Lower lobe of right lung (tissue), 2 donors: Measurements from ENCODE around the gene TLK2. TPM values are rescaled to one million over a fixed set of nuclear protein-coding genes. Genes with fewer than 3 reads are reported as not detected.
"Not testable (repeated sequence)": the region's sequence is repeated elsewhere in the genome, so short reads cannot be mapped to it uniquely, and the experiment has no call there.

ENCODE experiments used
- ATAC-seq, 2 donors: fragments of 200-7000 bp; cut with Tn5 transposase; one replicate each; pipeline ENCODE4 v1.9.1; 2020 to 2022; ENCODE audit warnings: mild to moderate bottlenecking in 2 of 2, moderate library complexity in 2 of 2
- DNase-seq: peaks from one replicate; pipeline ENCODE4 v3.0.0-alpha.2; 2020
- H3K27ac ChIP-seq: fragments of 200-600 bp; one replicate; pipeline ENCODE4 v1.8.0; 2022
- H3K27me3 ChIP-seq: fragments of 200-600 bp; one replicate; pipeline ENCODE4 v1.8.0; 2022; ENCODE audit warnings: low read depth
- H3K36me3 ChIP-seq: fragments of 200-600 bp; one replicate; pipeline ENCODE4 v1.8.0; 2022; ENCODE audit warnings: mild to moderate bottlenecking
- H3K4me1 ChIP-seq: fragments of 200-600 bp; one replicate; pipeline ENCODE4 v1.8.0; 2022
- H3K4me3 ChIP-seq: fragments of 200-600 bp; one replicate; pipeline ENCODE4 v1.8.0; 2022; ENCODE audit warnings: mild to moderate bottlenecking
- H3K9me3 ChIP-seq: fragments of 200-600 bp; one replicate; pipeline ENCODE4 v1.8.0; 2022
- intact Hi-C: fragments of 100-400 bp; cut with DNase I; formaldehyde crosslinking; loops from one replicate; pipeline ENCODE4 v1.11.0; 2022
- total RNA-seq: library from RNA; stranded (reverse); fragmentation: NEBNext Ultra II Directional; extraction: Animal tissue kit (Norgen Biotek cat#: 25700); gene quantifications from one replicate; pipeline ENCODE4 v1.2.1, GENCODE V29; 2021
- donor health status: DM: no; HTN: yes; CAD: no; lungs with severe emphysema.

TLK2 gene
- total RNA-seq, 1 donor from 2014 or later: 41.5 TPM

- H3K27me3 ChIP-seq, DNase-seq, H3K4me3 ChIP-seq, intact Hi-C loops, H3K27ac ChIP-seq, ATAC-seq, H3K9me3 ChIP-seq: not testable (repeated sequence)
- Histone ChIP-seq H3K4me1 (peaks cover 48% of the 10 kb centered on the region), H3K36me3 (peaks cover 32% of the 10 kb centered on the region)
These were observed 3.9 kb downstream of the TLK2 start for GRCh38 chr17:62482553-62482952.

GRCh38 chr17:62490990-62491389 lies 12.4 kb downstream of the TLK2 start:
- H3K27ac ChIP-seq, H3K4me1 ChIP-seq, intact Hi-C loops, H3K36me3 ChIP-seq, H3K9me3 ChIP-seq, ATAC-seq, H3K4me3 ChIP-seq, DNase-seq, H3K27me3 ChIP-seq: not testable (repeated sequence)

GRCh38 chr17:62493049-62493655 lies 14.5 kb downstream of the TLK2 start:
- ATAC-seq, H3K36me3 ChIP-seq, H3K27me3 ChIP-seq, H3K4me3 ChIP-seq, DNase-seq, H3K9me3 ChIP-seq, H3K27ac ChIP-seq, H3K4me1 ChIP-seq, intact Hi-C loops: not testable (repeated sequence)

GRCh38 chr17:62494073-62494472 lies 15.4 kb downstream of the TLK2 start:
- H3K4me1 ChIP-seq, H3K4me3 ChIP-seq, H3K9me3 ChIP-seq, DNase-seq, H3K27me3 ChIP-seq, H3K27ac ChIP-seq, H3K36me3 ChIP-seq, intact Hi-C loops, ATAC-seq: not testable (repeated sequence)

- H3K4me1 ChIP-seq, H3K36me3 ChIP-seq, H3K4me3 ChIP-seq, ATAC-seq, DNase-seq, intact Hi-C loops, H3K27ac ChIP-seq, H3K27me3 ChIP-seq, H3K9me3 ChIP-seq: not testable (repeated sequence)
These were observed 17.7 kb downstream of the TLK2 start for GRCh38 chr17:62496344-62496743.

- DNase-seq, H3K27ac ChIP-seq, H3K9me3 ChIP-seq, H3K4me1 ChIP-seq, H3K4me3 ChIP-seq, intact Hi-C loops, H3K27me3 ChIP-seq, H3K36me3 ChIP-seq, ATAC-seq: not testable (repeated sequence)
These were observed 20.2 kb downstream of the TLK2 start for GRCh38 chr17:62498796-62499195.

GRCh38 chr17:62500463-62500862 lies 21.8 kb downstream of the TLK2 start:
- H3K4me1 ChIP-seq, H3K9me3 ChIP-seq, DNase-seq, ATAC-seq, H3K4me3 ChIP-seq, intact Hi-C loops, H3K27ac ChIP-seq, H3K36me3 ChIP-seq, H3K27me3 ChIP-seq: not testable (repeated sequence)

- H3K4me3 ChIP-seq, H3K9me3 ChIP-seq, H3K27ac ChIP-seq, H3K36me3 ChIP-seq, H3K27me3 ChIP-seq, DNase-seq, intact Hi-C loops: not testable (repeated sequence)
- ATAC-seq: peak; percentile 30 to 54
- H3K4me1 ChIP-seq: peaks cover 11% of the 10 kb centered on the region
These were observed 26.2 kb downstream of the TLK2 start for GRCh38 chr17:62504857-62505256.

GRCh38 chr17:62507191-62507836 lies 28.7 kb downstream of the TLK2 start:
- H3K9me3 ChIP-seq, H3K27ac ChIP-seq, DNase-seq, H3K27me3 ChIP-seq, ATAC-seq, H3K4me3 ChIP-seq, H3K36me3 ChIP-seq, intact Hi-C loops: not testable (repeated sequence)
- peaks cover 21% of the 10 kb centered on the region for H3K4me1 ChIP-seq

- ATAC-seq, H3K27ac ChIP-seq, H3K9me3 ChIP-seq, H3K36me3 ChIP-seq, H3K27me3 ChIP-seq, DNase-seq, intact Hi-C loops, H3K4me3 ChIP-seq: not testable (repeated sequence)
- peaks cover 21% of the 10 kb centered on the region for H3K4me1 ChIP-seq
These were observed 31.7 kb downstream of the TLK2 start for GRCh38 chr17:62510247-62510819.

- H3K36me3 ChIP-seq, intact Hi-C loops, H3K4me3 ChIP-seq, DNase-seq, H3K27me3 ChIP-seq, H3K9me3 ChIP-seq, H3K27ac ChIP-seq: not testable (repeated sequence)
- peaks cover 21% of the 10 kb centered on the region for H3K4me1 ChIP-seq
- peak; percentile 31 to 59 for ATAC-seq
These were observed 32.4 kb downstream of the TLK2 start for GRCh38 chr17:62511014-62511413.

- H3K36me3 ChIP-seq, ATAC-seq, intact Hi-C loops, DNase-seq, H3K9me3 ChIP-seq, H3K27ac ChIP-seq, H3K4me3 ChIP-seq, H3K4me1 ChIP-seq, H3K27me3 ChIP-seq: not testable (repeated sequence)
These were observed 37.8 kb downstream of the TLK2 start for GRCh38 chr17:62516376-62516775.

GRCh38 chr17:62521295-62521694 lies 42.7 kb downstream of the TLK2 start:
- intact Hi-C loops, ATAC-seq: not testable (repeated sequence)
- peaks cover 46% of the 10 kb centered on the region for H3K36me3 ChIP-seq

GRCh38 chr17:62524077-62524476 lies 45.5 kb downstream of the TLK2 start:
- H3K4me3 ChIP-seq, H3K27ac ChIP-seq, H3K27me3 ChIP-seq, DNase-seq, H3K4me1 ChIP-seq, H3K9me3 ChIP-seq, intact Hi-C loops: not testable (repeated sequence)
- peaks cover 62% of the 10 kb centered on the region for H3K36me3 ChIP-seq
- ATAC-seq: peak; percentile 37 to 71

More at GRCh38 chr17:62521295-62521694, 42.7 kb downstream of the TLK2 start:
- not testable (repeated sequence) for H3K27ac ChIP-seq, H3K27me3 ChIP-seq, H3K4me1 ChIP-seq, H3K9me3 ChIP-seq, H3K4me3 ChIP-seq, DNase-seq
